Kidney (tissue), 14 donors: ENCODE measurements around the gene ACTMAP. TPM values are rescaled to one million over a fixed set of nuclear protein-coding genes. Genes with fewer than 3 reads are reported as not detected.

ENCODE experiments used
- DNase-seq, 5 donors: peaks; one replicate each; pipeline ENCODE4 v3.0.0-alpha.2; 2013 to 2020
- FAIRE-seq: peaks from 2 replicates; lab custom pipeline; 2012; peaks lifted over from hg19 to GRCh38; lab: Jason Lieb, UNC
- H3K27ac ChIP-seq, 2 donors: one replicate each; pipeline ENCODE4 v1.7.0; 2013; ENCODE audit warnings: low read depth in 2 of 2, low read length in 2 of 2, inconsistent platforms in 1 of 2
- H3K27me3 ChIP-seq: one replicate; pipeline ENCODE4 v1.7.1; 2013; ENCODE audit warnings: low read length, inconsistent platforms; ENCODE audit not compliant: control insufficient read depth, insufficient read depth
- H3K36me3 ChIP-seq, 3 donors: one replicate each; pipeline versions ENCODE4 v1.7.0 to v1.7.1; 2013; ENCODE audit warnings: low read length in 3 of 3, control low read depth in 1 of 3, inconsistent platforms in 1 of 3; ENCODE audit not compliant: insufficient read depth in 3 of 3, control insufficient read depth in 2 of 3
- H3K4me1 ChIP-seq, 3 donors: one replicate each; pipeline versions ENCODE4 v1.7.0 to v1.7.1; 2013; ENCODE audit warnings: low read length in 3 of 3, inconsistent platforms in 1 of 3, low read depth in 1 of 3; ENCODE audit not compliant: control insufficient read depth in 2 of 3, insufficient read depth in 2 of 3
- H3K4me3 ChIP-seq, 3 donors: one replicate each; pipeline versions ENCODE4 v1.7.0 to v1.8.1; 2013; ENCODE audit warnings: low read length in 3 of 3, control low read depth in 1 of 3, inconsistent platforms in 1 of 3
- H3K9ac ChIP-seq, 3 donors: one replicate each; pipeline versions ENCODE4 v1.7.0 to v1.7.1; 2013; ENCODE audit warnings: low read length in 3 of 3, control low read depth in 1 of 3, inconsistent platforms in 1 of 3
- H3K9me3 ChIP-seq, 3 donors: one replicate each; pipeline versions ENCODE4 v1.7.0 to v1.7.1; 2013; ENCODE audit warnings: low read length in 3 of 3, control low read depth in 1 of 3, inconsistent platforms in 1 of 3; ENCODE audit not compliant: control insufficient read depth in 2 of 3, insufficient read depth in 1 of 3
- CTCF ChIP-seq: IDR thresholded peaks from 3 replicates; pipeline ENCODE4 v1.5.1; 2012; ENCODE audit warnings: mild to moderate bottlenecking, moderate library complexity, borderline replicate concordance; ENCODE audit not compliant: insufficient read depth; ENCODE audit errors: extremely low read depth
- intact Hi-C: fragments of 100-400 bp; cut with DNase I; formaldehyde crosslinking; loops from one replicate; pipeline ENCODE4 v1.11.1; 2022
- polyA plus RNA-seq: library from polyadenylated mRNA; stranded (reverse); fragments of 350-450 nt; fragmentation: Illumina TruSeq; extraction: RNeasy Lipid Tissue Mini Kit (QIAGEN cat#74804); gene quantifications from one replicate; pipeline ENCODE4 v1.2.3, GENCODE V29; 2014; ENCODE audit warnings: low read depth, low replicate concordance; ENCODE audit not compliant: insufficient read depth
- total RNA-seq: library from RNA; stranded (reverse); fragmentation: NEBNext Ultra II Directional; extraction: Animal tissue kit (Norgen Biotek cat#: 25700); gene quantifications from one replicate; pipeline ENCODE4 v1.2.1, GENCODE V29; 2021
- donor health status: control.
- donor health status: control.
- donor health status: control.
- donor health status: control.
- donor health status: control.
- donor health status: DM: yes; HTN: yes; CAD: no.
- donor health status: Normal renal cell carcinoma (clear cell type).

Gene ACTMAP
- total and polyA plus RNA-seq, 2 donors from 2014 or later = 8.7 to 8.9 TPM

DNA sequence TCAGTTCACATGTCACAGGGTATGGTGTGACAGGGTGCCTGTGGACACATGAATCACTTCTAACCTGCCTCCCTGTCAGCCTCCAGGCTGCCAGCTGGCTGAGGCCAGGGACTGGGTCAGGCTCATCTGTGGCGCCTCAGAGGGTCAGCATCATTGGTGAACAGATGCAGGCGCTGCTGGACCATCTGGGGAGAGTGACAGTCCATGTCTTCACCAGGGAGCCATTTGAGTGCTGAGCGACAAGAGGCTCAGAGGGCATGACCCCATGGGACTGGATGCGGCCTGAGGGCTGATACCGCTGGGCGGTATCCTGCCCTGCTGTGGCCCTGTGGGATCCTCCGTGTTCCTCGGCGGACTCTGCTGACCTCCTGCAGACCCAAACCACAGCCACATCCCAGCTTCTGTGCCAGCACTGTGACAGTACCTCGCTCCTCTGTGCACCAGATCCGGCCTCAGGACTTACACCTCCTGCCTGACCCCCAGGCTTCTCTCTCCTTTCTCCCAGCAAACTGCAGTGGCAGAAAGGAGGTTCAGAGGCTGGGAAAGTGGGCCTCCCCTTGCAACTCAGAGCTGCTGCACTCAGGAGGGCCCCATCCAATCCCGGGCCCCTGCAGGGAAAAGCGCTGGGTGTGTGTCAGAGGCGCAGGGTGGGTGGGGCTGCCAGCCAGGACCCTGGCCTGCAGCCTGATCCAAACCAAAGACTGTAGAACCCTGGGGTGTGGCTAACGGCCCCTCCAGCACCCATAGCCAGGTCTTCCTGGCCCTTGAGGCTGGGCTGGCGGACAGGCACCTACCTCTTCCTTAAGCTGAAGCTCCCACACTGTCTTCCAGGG is 10.2 kb downstream of the ACTMAP start:
- TF ChIP-seq CTCF = no peak
- H3K36me3 ChIP-seq = peaks cover 4 to 26% (median 19%) of the 10 kb centered on the region in 3 donors
- FAIRE-seq (no peak), DNase-seq (no peak)
- intact Hi-C loops = no loop called here
- H3K9me3 ChIP-seq = no peaks in the 10 kb centered on the region
- H3K27ac ChIP-seq = no peak overlapping the region
- H3K9ac ChIP-seq = no peak overlapping the region
- peaks cover 0 to 2% (median 0%) of the 10 kb centered on the region in 3 donors for H3K4me1 ChIP-seq
- no peak overlapping the region for H3K4me3 ChIP-seq
- H3K27me3 ChIP-seq = no peaks in the 10 kb centered on the region

- H3K4me1 ChIP-seq = no peaks in the 10 kb centered on the region
- no peaks in the 10 kb centered on the region for H3K9me3 ChIP-seq
- DNase-seq (no peak), FAIRE-seq (no peak)
- intact Hi-C loops = no loop called here
- no peak overlapping the region for H3K27ac ChIP-seq
- H3K36me3 ChIP-seq = peaks cover 4 to 32% (median 21%) of the 10 kb centered on the region in 3 donors
- H3K27me3 ChIP-seq = no peaks in the 10 kb centered on the region
- TF ChIP-seq CTCF = no peak
- no peak overlapping the region for H3K4me3 ChIP-seq
- no peak overlapping the region for H3K9ac ChIP-seq
Measured at GRCh38 chr19:40739030-40739839, 11.0 kb downstream of the ACTMAP start.

GRCh38 chr19:40737102-40737644 is 13.1 kb downstream of the ACTMAP start:
- Histone ChIP-seq H3K36me3 (peaks cover 4 to 50% (median 34%) of the 10 kb centered on the region in 3 donors), H3K9me3 (no peaks in the 10 kb centered on the region), H3K9ac (no peak overlapping the region), H3K4me3 (no peak overlapping the region), H3K4me1 (no peaks in the 10 kb centered on the region), H3K27me3 (no peaks in the 10 kb centered on the region), H3K27ac (no peak overlapping the region)
- FAIRE-seq = no peak
- DNase-seq = no peak
- TF ChIP-seq CTCF = no peak
- intact Hi-C loops = no loop called here
